ENCODE results near the gene CHD1. TPM values are rescaled to one million over a fixed set of nuclear protein-coding genes. Genes with fewer than 3 reads are reported as not detected.

The CHD1 gene
- total RNA-seq, 1 donor from 2014 or later, result 83.0 TPM

DNA sequence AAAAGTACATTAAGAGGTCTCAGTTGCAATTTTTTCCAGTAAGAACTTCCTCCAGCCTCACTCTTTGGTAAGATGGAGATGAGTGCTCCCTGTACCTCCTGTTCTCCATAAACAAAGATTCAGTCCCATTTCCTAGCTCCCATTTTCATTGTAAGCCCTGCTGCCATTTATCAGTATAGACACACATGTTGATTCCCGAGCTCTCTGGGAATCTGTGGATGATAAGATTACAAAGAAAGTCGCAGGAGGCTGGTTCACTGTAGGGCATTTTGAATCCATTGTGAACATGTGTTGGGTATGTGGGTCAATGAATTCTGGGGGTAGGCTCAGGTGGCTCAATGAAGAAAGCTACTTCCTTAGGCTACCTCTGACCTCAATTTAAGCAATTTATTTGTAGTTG lies 118.6 kb downstream of the CHD1 start:
- no peak for DNase-seq (ENCODE audit: low spot score)
- no peaks in the 10 kb centered on the region for H3K4me1 Mint-ChIP-seq (ENCODE audit: low read depth)
- H3K4me3 Mint-ChIP-seq, result no peak overlapping the region
- intact Hi-C loops (cut with micrococcal nuclease), result no loop called here
- H3K36me3 Mint-ChIP-seq (ENCODE audit: low read depth), result no peaks in the 10 kb centered on the region
- no peak overlapping the region for H3K27ac Mint-ChIP-seq
- peaks cover 3% of the 10 kb centered on the region for H3K27me3 Mint-ChIP-seq (ENCODE audit: insufficient read depth)
- peaks cover 27% of the 10 kb centered on the region for H3K9me3 Mint-ChIP-seq

DNA sequence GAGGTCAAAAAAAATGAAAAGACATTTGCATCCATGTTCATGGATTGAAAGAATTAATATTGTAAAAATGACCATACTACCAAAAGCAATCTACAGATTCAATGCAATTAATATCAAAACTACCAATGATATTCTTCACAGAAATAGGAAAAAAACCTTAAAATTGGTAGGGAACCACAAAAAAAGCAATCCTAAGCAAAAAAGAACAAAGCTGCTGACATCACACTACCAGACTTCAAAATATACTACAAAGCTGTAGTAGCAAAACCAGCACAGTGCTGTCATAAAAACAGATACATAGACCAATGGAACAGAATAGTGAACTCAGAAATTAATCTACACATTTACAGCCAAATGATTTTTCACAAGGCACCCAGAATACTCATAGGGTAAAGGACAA lies 121.0 kb downstream of the CHD1 start:
- Mint-ChIP-seq H3K27ac (no peak overlapping the region), H3K4me3 (no peak overlapping the region), H3K27me3 (ENCODE audit: insufficient read depth) (peaks cover 3% of the 10 kb centered on the region), H3K36me3 (ENCODE audit: low read depth) (no peaks in the 10 kb centered on the region), H3K4me1 (ENCODE audit: low read depth) (no peaks in the 10 kb centered on the region), H3K9me3 (peaks cover 30% of the 10 kb centered on the region)
- DNase-seq (ENCODE audit: low spot score), result no peak
- intact Hi-C loops (cut with micrococcal nuclease), result no loop called here

DNA sequence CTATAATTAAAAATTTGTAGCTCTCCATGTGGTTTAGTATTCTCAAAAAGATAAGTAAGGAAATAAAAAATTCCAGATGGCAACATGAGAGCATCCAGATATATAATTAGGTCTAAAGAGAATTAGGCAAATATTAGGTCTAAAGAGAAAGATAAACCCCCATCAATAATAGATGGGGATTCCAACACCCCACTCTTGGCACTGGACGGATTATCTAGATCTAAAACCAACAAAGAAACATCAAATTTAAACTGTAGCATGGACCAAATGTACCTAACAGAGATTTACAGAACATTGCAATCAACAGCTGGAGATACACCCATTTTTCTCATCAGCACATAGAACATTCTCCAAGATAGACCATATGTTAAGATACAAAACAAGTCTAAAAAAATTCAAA lies 123.7 kb downstream of the CHD1 start:
- no peak for DNase-seq (ENCODE audit: low spot score)
- Mint-ChIP-seq H3K9me3 (peaks cover 30% of the 10 kb centered on the region), H3K27me3 (ENCODE audit: insufficient read depth) (no peaks in the 10 kb centered on the region), H3K36me3 (ENCODE audit: low read depth) (no peaks in the 10 kb centered on the region), H3K27ac (no peak overlapping the region), H3K4me1 (ENCODE audit: low read depth) (no peaks in the 10 kb centered on the region), H3K4me3 (no peak overlapping the region)
- intact Hi-C loops (cut with micrococcal nuclease), result no loop called here

DNA sequence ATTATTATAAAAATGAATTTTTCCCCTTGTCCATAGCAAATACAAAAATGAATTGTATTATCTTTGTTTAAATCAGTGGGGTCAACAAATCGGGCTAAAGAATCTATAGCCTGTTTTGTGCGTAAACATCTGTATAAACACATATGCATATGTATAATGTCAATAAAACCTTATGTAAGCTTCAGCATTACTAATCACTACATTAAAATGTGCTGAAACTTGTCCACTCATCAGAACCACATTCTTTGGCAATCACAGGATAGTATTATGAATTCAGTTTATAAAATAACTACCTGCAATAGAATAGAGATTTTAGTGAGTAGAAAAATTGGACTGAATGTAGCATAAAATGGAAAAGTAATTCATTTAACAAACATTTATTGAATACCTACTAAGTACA lies 124.7 kb downstream of the CHD1 start:
- no peaks in the 10 kb centered on the region for H3K4me1 Mint-ChIP-seq (ENCODE audit: low read depth)
- H3K36me3 Mint-ChIP-seq (ENCODE audit: low read depth), result no peaks in the 10 kb centered on the region
- intact Hi-C loops (cut with micrococcal nuclease), result no loop called here
- peaks cover 30% of the 10 kb centered on the region for H3K9me3 Mint-ChIP-seq
- no peaks in the 10 kb centered on the region for H3K27me3 Mint-ChIP-seq (ENCODE audit: insufficient read depth)
- DNase-seq (ENCODE audit: low spot score), result no peak
- H3K27ac Mint-ChIP-seq, result no peak overlapping the region
- no peak overlapping the region for H3K4me3 Mint-ChIP-seq

Other genes starting within 250 kb of the CHD1 start
- gene RGMB, start 155.3 kb downstream of the CHD1 start, total RNA-seq, result 0.29 and 0.39 TPM in 2 replicates

Data from activated T-helper 1 cell treated with anti-CD3 and anti-CD28 coated beads, Interleukin-12 subunit alpha, Interleukin-12 subunit beta, Interleukin-2, Interleukin-4 antibody, amounts not matched to agents 30 ng/mL and 10 ng/mL and 1 ng/mL, durations not matched to agents 14 hours and 24 hours and 36 hours (primary cell).